Neural cell (in vitro differentiated cells): ENCODE results near the gene BUD31. TPM values are rescaled to one million over a fixed set of nuclear protein-coding genes. Genes with fewer than 3 reads are reported as not detected.

Source experiments
- H2AFZ ChIP-seq: fragments of 200-600, 300-800 bp; sonication (generic), shearing (Covaris generic); 2 replicates; pipeline ENCODE4 v1.6.0; 2014; ENCODE audit warnings: low read depth, mild to moderate bottlenecking, antibody characterized with exemption, low read length, moderate library complexity
- H3F3A ChIP-seq: fragments of 200-600 bp; shearing (Covaris generic); 2 replicates; pipeline ENCODE4 v1.6.1; 2016; ENCODE audit warnings: mild to moderate bottlenecking, moderate library complexity, mixed read lengths, antibody characterized with exemption, low read length; ENCODE audit not compliant: insufficient read depth, poor library complexity, severe bottlenecking
- H3K27ac ChIP-seq: fragments of 200-600, 300-800 bp; sonication (generic), shearing (Covaris generic); 2 replicates; pipeline ENCODE4 v1.5.1; 2014; ENCODE audit warnings: mild to moderate bottlenecking, low read length, moderate library complexity
- H3K27me3 ChIP-seq: fragments of 300-800, 200-600 bp; sonication (generic), shearing (Covaris generic); 2 replicates; pipeline ENCODE4 v1.6.0; 2014; ENCODE audit warnings: mild to moderate bottlenecking, low read depth, low read length, moderate library complexity; ENCODE audit not compliant: insufficient read depth
- H3K36me3 ChIP-seq: fragments of 300-800, 200-600 bp; sonication (generic), shearing (Covaris generic); 2 replicates; pipeline ENCODE4 v1.5.1; 2014; ENCODE audit warnings: mild to moderate bottlenecking, antibody characterized with exemption, low read length, moderate library complexity; ENCODE audit not compliant: insufficient read depth
- H3K4me2 ChIP-seq: fragments of 300-800, 200-600 bp; sonication (generic), shearing (Covaris generic); 2 replicates; pipeline ENCODE4 v1.6.0; 2014; ENCODE audit warnings: mild to moderate bottlenecking, low read length
- H3K4me3 ChIP-seq: fragments of 300-800, 200-600 bp; sonication (generic), shearing (Covaris generic); 2 replicates; pipeline ENCODE4 v1.5.1; 2014; ENCODE audit warnings: mild to moderate bottlenecking, low read length, moderate library complexity
- H3K79me2 ChIP-seq: fragments of 200-600 bp; shearing (Covaris generic); replicated peaks from 2 replicates; pipeline ENCODE4 v1.6.0; 2014; ENCODE audit warnings: mild to moderate bottlenecking, low read length, moderate library complexity; ENCODE audit not compliant: insufficient read depth
- H3K9ac ChIP-seq: fragments of 300-800, 200-600 bp; sonication (generic), shearing (Covaris generic); 2 replicates; pipeline ENCODE4 v1.6.1; 2016; ENCODE audit warnings: mild to moderate bottlenecking, low read length, mixed read lengths
- H3K9me2 ChIP-seq: fragments of 200-600 bp; shearing (Covaris generic); 2 replicates; pipeline ENCODE4 v1.6.1; 2016; ENCODE audit warnings: mild to moderate bottlenecking, low read length, mixed read lengths; ENCODE audit not compliant: insufficient read depth
- H3K9me3 ChIP-seq: fragments of 200-600, 300-800 bp; sonication (generic), shearing (Covaris generic); 2 replicates; pipeline ENCODE4 v1.6.1; 2016; ENCODE audit warnings: mild to moderate bottlenecking, mixed run types, low read length, moderate library complexity, mixed read lengths
- H4K20me1 ChIP-seq: fragments of 200-600 bp; shearing (Covaris generic); 2 replicates; pipeline ENCODE4 v1.6.1; 2016; ENCODE audit warnings: mild to moderate bottlenecking, mixed run types; ENCODE audit not compliant: insufficient read depth
- CTCF ChIP-seq: fragments of 450-650 bp; IDR thresholded peaks from 2 replicates; pipeline ENCODE4 v1.5.1; 2014; ENCODE audit warnings: antibody characterized with exemption, mild to moderate bottlenecking, moderate library complexity; ENCODE audit not compliant: poor library complexity, severe bottlenecking
- EP300 ChIP-seq: fragments of 450-650 bp; conservative IDR thresholded peaks from 2 replicates; pipeline ENCODE4 v1.6.1; 2014; ENCODE audit warnings: antibody characterized with exemption, mild to moderate bottlenecking, moderate library complexity; ENCODE audit not compliant: poor library complexity, severe bottlenecking
- EZH2 ChIP-seq: fragments of 200-600, 300-800 bp; shearing (Covaris generic), sonication (generic); IDR thresholded peaks from 2 replicates; pipeline ENCODE4 v1.6.1; 2014; ENCODE audit warnings: antibody characterized with exemption, low read length, borderline replicate concordance, mild to moderate bottlenecking; ENCODE audit not compliant: insufficient read depth, poor library complexity, severe bottlenecking
- MXI1 ChIP-seq: fragments of 450-650 bp; conservative IDR thresholded peaks from 2 replicates; pipeline ENCODE4 v1.6.1; 2014; ENCODE audit warnings: antibody characterized with exemption, mild to moderate bottlenecking; ENCODE audit not compliant: poor library complexity, severe bottlenecking
- POLR2AphosphoS5 ChIP-seq: IDR thresholded peaks from 2 replicates; pipeline ENCODE4 v1.6.1; 2012
- RAD21 ChIP-seq: fragments of 450-650 bp; conservative IDR thresholded peaks from 2 replicates; pipeline ENCODE4 v1.6.1; 2014; ENCODE audit warnings: antibody characterized with exemption, mild to moderate bottlenecking, moderate library complexity
- REST ChIP-seq: IDR thresholded peaks from 2 replicates; pipeline ENCODE4 v1.6.1; 2012; ENCODE audit warnings: borderline replicate concordance
- SMC3 ChIP-seq: fragments of 450-650 bp; conservative IDR thresholded peaks from 2 replicates; pipeline ENCODE4 v1.6.1; 2014; ENCODE audit warnings: antibody characterized with exemption, mild to moderate bottlenecking, moderate library complexity; ENCODE audit not compliant: poor library complexity
- TAF1 ChIP-seq: IDR thresholded peaks from 2 replicates; pipeline ENCODE4 v1.6.1; 2012; ENCODE audit warnings: low read depth
- polyA plus RNA-seq: library from polyadenylated mRNA; depleted of rRNA; stranded (reverse); fragments of >200 nt; gene quantifications from 2 replicates; pipeline ENCODE4 v1.2.3, GENCODE V29; 2014

The BUD31 gene
- polyA plus RNA-seq, 1 donor from 2014 or later, result 251 TPM

- H3K27me3 ChIP-seq, result no peaks in the 10 kb centered on the region
- H4K20me1 ChIP-seq, result no peaks in the 10 kb centered on the region
- H3K36me3 ChIP-seq, result no peaks in the 10 kb centered on the region
- H3K9ac ChIP-seq, result no peak overlapping the region
- no peak overlapping the region for H3K27ac ChIP-seq
- H3K9me2 ChIP-seq, result no peaks in the 10 kb centered on the region
- H3K4me2 ChIP-seq, result no peak overlapping the region
- no peaks in the 10 kb centered on the region for H3F3A ChIP-seq
- no peaks in the 10 kb centered on the region for H3K9me3 ChIP-seq
- H3K79me2 ChIP-seq, result no peaks in the 10 kb centered on the region
- no peak overlapping the region for H3K4me3 ChIP-seq
- no peak for TF ChIP-seq CTCF
- no peak for TF ChIP-seq RAD21
- no peak for TF ChIP-seq TAF1
- no peak for TF ChIP-seq POLR2AphosphoS5
- no peak for TF ChIP-seq EZH2
- TF ChIP-seq MXI1, result no peak
- TF ChIP-seq REST, result no peak
- no peak for TF ChIP-seq EP300
- no peak for TF ChIP-seq SMC3
- H2AFZ ChIP-seq, result no peak overlapping the region
Observed at GRCh38 chr7:99424932-99425730, 16.4 kb downstream of the BUD31 start.

GRCh38 chr7:99428972-99429566, 20.3 kb downstream of the BUD31 start:
- no peaks in the 10 kb centered on the region for H4K20me1 ChIP-seq
- H3K27ac ChIP-seq, result no peak overlapping the region
- no peaks in the 10 kb centered on the region for H3K27me3 ChIP-seq
- no peak overlapping the region for H3K4me2 ChIP-seq
- no peak overlapping the region for H2AFZ ChIP-seq
- no peaks in the 10 kb centered on the region for H3K9me3 ChIP-seq
- H3K79me2 ChIP-seq, result no peaks in the 10 kb centered on the region
- no peak overlapping the region for H3K9ac ChIP-seq
- no peaks in the 10 kb centered on the region for H3F3A ChIP-seq
- no peaks in the 10 kb centered on the region for H3K36me3 ChIP-seq
- H3K9me2 ChIP-seq, result no peaks in the 10 kb centered on the region
- TF ChIP-seq RAD21, result no peak
- no peak for TF ChIP-seq EZH2
- TF ChIP-seq SMC3, result no peak
- TF ChIP-seq MXI1, result no peak
- no peak for TF ChIP-seq REST
- TF ChIP-seq CTCF, result no peak
- TF ChIP-seq EP300, result no peak
- no peak for TF ChIP-seq TAF1
- TF ChIP-seq POLR2AphosphoS5, result no peak
- H3K4me3 ChIP-seq, result no peak overlapping the region
